Neural cell (in vitro differentiated cells): ENCODE data around the gene P3H2. TPM values are rescaled to one million over a fixed set of nuclear protein-coding genes. Genes with fewer than 3 reads are reported as not detected.

Experiments
- H2AFZ ChIP-seq: fragments of 200-600, 300-800 bp; sonication (generic), shearing (Covaris generic); 2 replicates; pipeline ENCODE4 v1.6.0; 2014; ENCODE audit warnings: low read depth, mild to moderate bottlenecking, antibody characterized with exemption, low read length, moderate library complexity
- H3F3A ChIP-seq: fragments of 200-600 bp; shearing (Covaris generic); 2 replicates; pipeline ENCODE4 v1.6.1; 2016; ENCODE audit warnings: mild to moderate bottlenecking, moderate library complexity, mixed read lengths, antibody characterized with exemption, low read length; ENCODE audit not compliant: insufficient read depth, poor library complexity, severe bottlenecking
- H3K27ac ChIP-seq: fragments of 200-600, 300-800 bp; sonication (generic), shearing (Covaris generic); 2 replicates; pipeline ENCODE4 v1.5.1; 2014; ENCODE audit warnings: mild to moderate bottlenecking, low read length, moderate library complexity
- H3K27me3 ChIP-seq: fragments of 300-800, 200-600 bp; sonication (generic), shearing (Covaris generic); 2 replicates; pipeline ENCODE4 v1.6.0; 2014; ENCODE audit warnings: mild to moderate bottlenecking, low read depth, low read length, moderate library complexity; ENCODE audit not compliant: insufficient read depth
- H3K36me3 ChIP-seq: fragments of 300-800, 200-600 bp; sonication (generic), shearing (Covaris generic); 2 replicates; pipeline ENCODE4 v1.5.1; 2014; ENCODE audit warnings: mild to moderate bottlenecking, antibody characterized with exemption, low read length, moderate library complexity; ENCODE audit not compliant: insufficient read depth
- H3K4me2 ChIP-seq: fragments of 300-800, 200-600 bp; sonication (generic), shearing (Covaris generic); 2 replicates; pipeline ENCODE4 v1.6.0; 2014; ENCODE audit warnings: mild to moderate bottlenecking, low read length
- H3K4me3 ChIP-seq: fragments of 300-800, 200-600 bp; sonication (generic), shearing (Covaris generic); 2 replicates; pipeline ENCODE4 v1.5.1; 2014; ENCODE audit warnings: mild to moderate bottlenecking, low read length, moderate library complexity
- H3K79me2 ChIP-seq: fragments of 200-600 bp; shearing (Covaris generic); replicated peaks from 2 replicates; pipeline ENCODE4 v1.6.0; 2014; ENCODE audit warnings: mild to moderate bottlenecking, low read length, moderate library complexity; ENCODE audit not compliant: insufficient read depth
- H3K9ac ChIP-seq: fragments of 300-800, 200-600 bp; sonication (generic), shearing (Covaris generic); 2 replicates; pipeline ENCODE4 v1.6.1; 2016; ENCODE audit warnings: mild to moderate bottlenecking, low read length, mixed read lengths
- H3K9me2 ChIP-seq: fragments of 200-600 bp; shearing (Covaris generic); 2 replicates; pipeline ENCODE4 v1.6.1; 2016; ENCODE audit warnings: mild to moderate bottlenecking, low read length, mixed read lengths; ENCODE audit not compliant: insufficient read depth
- H3K9me3 ChIP-seq: fragments of 200-600, 300-800 bp; sonication (generic), shearing (Covaris generic); 2 replicates; pipeline ENCODE4 v1.6.1; 2016; ENCODE audit warnings: mild to moderate bottlenecking, mixed run types, low read length, moderate library complexity, mixed read lengths
- H4K20me1 ChIP-seq: fragments of 200-600 bp; shearing (Covaris generic); 2 replicates; pipeline ENCODE4 v1.6.1; 2016; ENCODE audit warnings: mild to moderate bottlenecking, mixed run types; ENCODE audit not compliant: insufficient read depth
- CTCF ChIP-seq: fragments of 450-650 bp; IDR thresholded peaks from 2 replicates; pipeline ENCODE4 v1.5.1; 2014; ENCODE audit warnings: antibody characterized with exemption, mild to moderate bottlenecking, moderate library complexity; ENCODE audit not compliant: poor library complexity, severe bottlenecking
- EP300 ChIP-seq: fragments of 450-650 bp; conservative IDR thresholded peaks from 2 replicates; pipeline ENCODE4 v1.6.1; 2014; ENCODE audit warnings: antibody characterized with exemption, mild to moderate bottlenecking, moderate library complexity; ENCODE audit not compliant: poor library complexity, severe bottlenecking
- EZH2 ChIP-seq: fragments of 200-600, 300-800 bp; shearing (Covaris generic), sonication (generic); IDR thresholded peaks from 2 replicates; pipeline ENCODE4 v1.6.1; 2014; ENCODE audit warnings: antibody characterized with exemption, low read length, borderline replicate concordance, mild to moderate bottlenecking; ENCODE audit not compliant: insufficient read depth, poor library complexity, severe bottlenecking
- MXI1 ChIP-seq: fragments of 450-650 bp; conservative IDR thresholded peaks from 2 replicates; pipeline ENCODE4 v1.6.1; 2014; ENCODE audit warnings: antibody characterized with exemption, mild to moderate bottlenecking; ENCODE audit not compliant: poor library complexity, severe bottlenecking
- POLR2AphosphoS5 ChIP-seq: IDR thresholded peaks from 2 replicates; pipeline ENCODE4 v1.6.1; 2012
- RAD21 ChIP-seq: fragments of 450-650 bp; conservative IDR thresholded peaks from 2 replicates; pipeline ENCODE4 v1.6.1; 2014; ENCODE audit warnings: antibody characterized with exemption, mild to moderate bottlenecking, moderate library complexity
- SMC3 ChIP-seq: fragments of 450-650 bp; conservative IDR thresholded peaks from 2 replicates; pipeline ENCODE4 v1.6.1; 2014; ENCODE audit warnings: antibody characterized with exemption, mild to moderate bottlenecking, moderate library complexity; ENCODE audit not compliant: poor library complexity
- TAF1 ChIP-seq: IDR thresholded peaks from 2 replicates; pipeline ENCODE4 v1.6.1; 2012; ENCODE audit warnings: low read depth
- polyA plus RNA-seq: library from polyadenylated mRNA; depleted of rRNA; stranded (reverse); fragments of >200 nt; gene quantifications from 2 replicates; pipeline ENCODE4 v1.2.3, GENCODE V29; 2014
- TF ChIP-seq, protein P1 (sequence below): IDR thresholded peaks from 2 replicates; pipeline ENCODE4 v1.6.1; 2012; ENCODE audit warnings: borderline replicate concordance

Gene P3H2
- polyA plus RNA-seq, 1 donor from 2014 or later = 0.68 TPM

DNA sequence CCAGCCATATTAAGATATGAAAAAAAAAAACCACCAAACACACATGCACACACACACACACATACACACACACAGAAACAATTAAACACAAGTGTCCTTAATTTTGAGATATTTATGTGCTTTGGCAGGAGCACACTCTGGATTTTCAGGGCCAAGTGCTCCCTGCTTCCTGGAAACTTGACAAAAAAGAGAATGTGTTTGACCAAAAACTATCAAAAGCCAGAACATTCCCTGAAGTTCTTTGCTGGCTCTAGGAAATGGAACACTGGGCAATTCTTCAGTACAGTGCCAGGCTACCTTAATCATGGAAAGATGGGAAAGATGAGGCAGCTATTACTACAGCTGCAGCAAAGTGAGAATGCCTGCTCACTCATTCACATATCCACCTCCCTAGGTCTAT lies 44.6 kb downstream of the P3H2 start:
- Histone ChIP-seq H4K20me1 (no peaks in the 10 kb centered on the region), H3K27me3 (no peaks in the 10 kb centered on the region), H3K9me3 (no peaks in the 10 kb centered on the region), H3K79me2 (no peaks in the 10 kb centered on the region), H3F3A (no peaks in the 10 kb centered on the region), H3K27ac (no peak overlapping the region), H3K9me2 (no peaks in the 10 kb centered on the region), H2AFZ (no peak overlapping the region), H3K4me3 (no peak overlapping the region), H3K9ac (no peak overlapping the region), H3K4me2 (no peak overlapping the region), H3K36me3 (no peaks in the 10 kb centered on the region)
- TF ChIP-seq RAD21 (no peak), EZH2 (no peak), TAF1 (no peak), CTCF (no peak), EP300 (no peak), POLR2AphosphoS5 (no peak), MXI1 (no peak), SMC3 (no peak)
- TF ChIP-seq, protein P1, sequence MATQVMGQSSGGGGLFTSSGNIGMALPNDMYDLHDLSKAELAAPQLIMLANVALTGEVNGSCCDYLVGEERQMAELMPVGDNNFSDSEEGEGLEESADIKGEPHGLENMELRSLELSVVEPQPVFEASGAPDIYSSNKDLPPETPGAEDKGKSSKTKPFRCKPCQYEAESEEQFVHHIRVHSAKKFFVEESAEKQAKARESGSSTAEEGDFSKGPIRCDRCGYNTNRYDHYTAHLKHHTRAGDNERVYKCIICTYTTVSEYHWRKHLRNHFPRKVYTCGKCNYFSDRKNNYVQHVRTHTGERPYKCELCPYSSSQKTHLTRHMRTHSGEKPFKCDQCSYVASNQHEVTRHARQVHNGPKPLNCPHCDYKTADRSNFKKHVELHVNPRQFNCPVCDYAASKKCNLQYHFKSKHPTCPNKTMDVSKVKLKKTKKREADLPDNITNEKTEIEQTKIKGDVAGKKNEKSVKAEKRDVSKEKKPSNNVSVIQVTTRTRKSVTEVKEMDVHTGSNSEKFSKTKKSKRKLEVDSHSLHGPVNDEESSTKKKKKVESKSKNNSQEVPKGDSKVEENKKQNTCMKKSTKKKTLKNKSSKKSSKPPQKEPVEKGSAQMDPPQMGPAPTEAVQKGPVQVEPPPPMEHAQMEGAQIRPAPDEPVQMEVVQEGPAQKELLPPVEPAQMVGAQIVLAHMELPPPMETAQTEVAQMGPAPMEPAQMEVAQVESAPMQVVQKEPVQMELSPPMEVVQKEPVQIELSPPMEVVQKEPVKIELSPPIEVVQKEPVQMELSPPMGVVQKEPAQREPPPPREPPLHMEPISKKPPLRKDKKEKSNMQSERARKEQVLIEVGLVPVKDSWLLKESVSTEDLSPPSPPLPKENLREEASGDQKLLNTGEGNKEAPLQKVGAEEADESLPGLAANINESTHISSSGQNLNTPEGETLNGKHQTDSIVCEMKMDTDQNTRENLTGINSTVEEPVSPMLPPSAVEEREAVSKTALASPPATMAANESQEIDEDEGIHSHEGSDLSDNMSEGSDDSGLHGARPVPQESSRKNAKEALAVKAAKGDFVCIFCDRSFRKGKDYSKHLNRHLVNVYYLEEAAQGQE = no peak

DNA sequence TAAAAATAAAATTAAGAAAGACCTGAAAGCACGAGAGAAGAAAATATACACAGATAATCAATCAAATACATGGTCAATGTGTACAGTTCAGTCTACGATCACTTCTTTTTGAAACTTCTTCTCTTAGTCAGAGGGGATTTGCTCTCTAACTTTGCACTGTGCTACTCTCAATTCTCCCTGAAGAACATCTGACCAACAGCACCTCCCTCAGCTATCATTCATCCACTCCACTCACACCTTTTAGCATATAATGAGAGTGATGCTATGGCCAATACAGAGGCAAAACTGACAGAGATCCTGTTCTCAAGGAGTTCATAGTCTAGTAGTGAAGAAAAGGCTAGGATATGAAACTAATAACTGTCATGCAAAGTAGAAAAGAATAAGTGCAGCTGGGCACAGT lies 45.9 kb downstream of the P3H2 start:
- no peaks in the 10 kb centered on the region for H3K9me3 ChIP-seq
- no peak overlapping the region for H3K9ac ChIP-seq
- H3K27me3 ChIP-seq = no peaks in the 10 kb centered on the region
- no peaks in the 10 kb centered on the region for H3K9me2 ChIP-seq
- H3K27ac ChIP-seq = no peak overlapping the region
- no peak overlapping the region for H3K4me2 ChIP-seq
- TF ChIP-seq MXI1 (no peak), EP300 (no peak), POLR2AphosphoS5 (no peak), SMC3 (no peak), RAD21 (no peak), EZH2 (no peak), CTCF (no peak), TAF1 (no peak)
- TF ChIP-seq, protein P1 = no peak
- H3F3A ChIP-seq = no peaks in the 10 kb centered on the region
- no peak overlapping the region for H3K4me3 ChIP-seq
- H3K79me2 ChIP-seq = no peaks in the 10 kb centered on the region
- H4K20me1 ChIP-seq = no peaks in the 10 kb centered on the region
- no peak overlapping the region for H2AFZ ChIP-seq
- no peaks in the 10 kb centered on the region for H3K36me3 ChIP-seq
